Measurements from ENCODE around the gene ELMO1. TPM values are rescaled to one million over a fixed set of nuclear protein-coding genes. Genes with fewer than 3 reads are reported as not detected.

Gene ELMO1
- total and polyA plus RNA-seq, 2 of the 13 experiments (the other 11 are each of a cell fraction or from before 2014, with no cell fraction given), result 0.11 to 0.17 TPM

- TF ChIP-seq ZNF20 (CRISPR knock-in tag; IDR thresholded peaks at IDR 0.05), result peak; percentile 26; the same call in 1 of the 2 replicates
- TF ChIP-seq ELF3 (CRISPR knock-in tag; IDR thresholded peaks at IDR 0.05), result peak; percentile 97
- peak; percentile 27; the same call in 1 of the 2 replicates for TF ChIP-seq ZBTB10 (CRISPR knock-in tag; IDR thresholded peaks at IDR 0.05; ENCODE audit: borderline replicate concordance)
- no peak for TF ChIP-seq CBX1 (IDR thresholded peaks at IDR 0.05; ENCODE audit: low read depth)
- peak; percentile 74; the same call in 1 of the 2 replicates for TF ChIP-seq SNAI1 (CRISPR knock-in tag; IDR thresholded peaks at IDR 0.05; ENCODE audit: borderline replicate concordance)
- peak; percentile 63 for TF ChIP-seq ZNF7 (CRISPR knock-in tag; IDR thresholded peaks at IDR 0.05)
- TF ChIP-seq HMGXB3 (CRISPR knock-in tag; IDR thresholded peaks at IDR 0.05; ENCODE audit: borderline replicate concordance), result peak; percentile 58; the same call in 1 of the 2 replicates
- peak; percentile 50; the same call in 1 of the 2 replicates for TF ChIP-seq NR1H2 (CRISPR knock-in tag; IDR thresholded peaks at IDR 0.05; ENCODE audit: borderline replicate concordance, low read depth)
- peak; percentile 91; the same call in 1 of the 2 replicates for TF ChIP-seq SIX1 (CRISPR knock-in tag; IDR thresholded peaks at IDR 0.05; ENCODE audit: borderline replicate concordance)
- TF ChIP-seq ZNF460 (CRISPR knock-in tag; IDR thresholded peaks at IDR 0.05; ENCODE audit: borderline replicate concordance), result no peak
- TF ChIP-seq RCOR2 (CRISPR knock-in tag; IDR thresholded peaks at IDR 0.05), result peak; percentile 94
- TF ChIP-seq HMG20A (CRISPR knock-in tag; IDR thresholded peaks at IDR 0.05; ENCODE audit: borderline replicate concordance), result peak; percentile 99
- 0 out of 2 replicates have a peak, but pooled peaks have one; percentile 14 for TF ChIP-seq ZNF335 (CRISPR knock-in tag; IDR thresholded peaks at IDR 0.05)
- no peak for TF ChIP-seq ZBTB26 (CRISPR knock-in tag; IDR thresholded peaks at IDR 0.05; ENCODE audit: borderline replicate concordance)
- TF ChIP-seq DRAP1 (CRISPR knock-in tag; IDR thresholded peaks at IDR 0.05), result no peak
- no peak for TF ChIP-seq ZNF326 (CRISPR knock-in tag; IDR thresholded peaks at IDR 0.05; ENCODE audit: borderline replicate concordance)
- peak; percentile 98 for TF ChIP-seq ZNF710 (CRISPR knock-in tag; IDR thresholded peaks at IDR 0.05; ENCODE audit: borderline replicate concordance)
- 0 out of 2 replicates have a peak, but pooled peaks have one; percentile 36 for TF ChIP-seq JUND (CRISPR knock-in tag; IDR thresholded peaks at IDR 0.05)
- TF ChIP-seq THAP11 (CRISPR knock-in tag; IDR thresholded peaks at IDR 0.05), result peak; percentile 73
Measured at GRCh38 chr7:36971515-36972139, 477.0 kb downstream of the ELMO1 start (continued).

Data from HepG2 (cell line).